GM12874 (cell line): ENCODE results near the gene MVB12B.

Experiments used
- TF ChIP-seq, protein P1 (sequence below): IDR thresholded peaks from 2 replicates; pipeline ENCODE4 v1.5.1; 2011; ENCODE audit warnings: low read depth, mild to moderate bottlenecking, control low read depth, low read length, moderate library complexity; ENCODE audit not compliant: insufficient read depth

Gene MVB12B

DNA sequence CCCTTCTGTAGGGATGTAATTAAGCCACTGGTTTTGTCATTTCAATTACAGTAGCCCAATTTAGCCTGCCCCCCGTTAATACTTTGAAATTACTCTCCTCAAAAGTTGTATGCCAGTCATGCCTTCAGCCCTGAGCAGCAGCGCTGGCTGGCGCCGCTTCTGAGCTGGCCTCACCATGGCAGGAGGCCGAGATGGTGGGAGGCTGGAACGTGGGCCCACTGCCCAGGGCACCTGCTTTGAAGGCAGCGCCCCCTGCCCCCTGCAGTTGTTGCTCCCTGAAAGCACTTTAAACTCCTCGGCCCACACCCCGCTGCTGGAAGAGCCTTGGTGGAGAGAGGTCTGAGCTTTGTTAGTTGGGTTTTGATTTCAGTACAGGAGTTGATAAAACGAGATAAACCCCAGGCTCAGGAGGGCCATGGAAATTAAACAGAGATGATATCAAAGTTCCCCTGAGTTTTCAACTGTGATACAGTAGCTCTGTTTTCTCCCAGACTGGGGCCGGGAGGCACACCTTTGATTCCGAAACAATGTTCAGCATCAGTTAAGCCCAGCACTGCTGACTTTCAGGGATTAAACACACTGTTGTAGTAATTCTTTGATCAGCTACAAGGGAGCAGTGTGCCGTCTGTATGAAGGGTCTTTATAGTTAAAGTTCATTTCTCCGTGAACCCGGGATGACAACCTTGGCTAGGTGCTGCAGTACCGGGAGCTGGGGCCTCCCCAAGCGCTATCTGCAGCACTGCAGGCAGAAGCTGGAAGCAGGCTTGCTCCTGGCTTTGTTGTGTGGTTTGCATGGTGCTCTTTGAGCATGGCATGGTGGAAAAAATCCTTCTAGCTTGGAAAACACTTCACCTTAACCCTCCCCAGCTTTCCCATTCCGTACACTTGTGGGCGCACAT is 9.5 kb downstream of the MVB12B start:
- TF ChIP-seq, protein P1, sequence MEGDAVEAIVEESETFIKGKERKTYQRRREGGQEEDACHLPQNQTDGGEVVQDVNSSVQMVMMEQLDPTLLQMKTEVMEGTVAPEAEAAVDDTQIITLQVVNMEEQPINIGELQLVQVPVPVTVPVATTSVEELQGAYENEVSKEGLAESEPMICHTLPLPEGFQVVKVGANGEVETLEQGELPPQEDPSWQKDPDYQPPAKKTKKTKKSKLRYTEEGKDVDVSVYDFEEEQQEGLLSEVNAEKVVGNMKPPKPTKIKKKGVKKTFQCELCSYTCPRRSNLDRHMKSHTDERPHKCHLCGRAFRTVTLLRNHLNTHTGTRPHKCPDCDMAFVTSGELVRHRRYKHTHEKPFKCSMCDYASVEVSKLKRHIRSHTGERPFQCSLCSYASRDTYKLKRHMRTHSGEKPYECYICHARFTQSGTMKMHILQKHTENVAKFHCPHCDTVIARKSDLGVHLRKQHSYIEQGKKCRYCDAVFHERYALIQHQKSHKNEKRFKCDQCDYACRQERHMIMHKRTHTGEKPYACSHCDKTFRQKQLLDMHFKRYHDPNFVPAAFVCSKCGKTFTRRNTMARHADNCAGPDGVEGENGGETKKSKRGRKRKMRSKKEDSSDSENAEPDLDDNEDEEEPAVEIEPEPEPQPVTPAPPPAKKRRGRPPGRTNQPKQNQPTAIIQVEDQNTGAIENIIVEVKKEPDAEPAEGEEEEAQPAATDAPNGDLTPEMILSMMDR = no peak

DNA sequence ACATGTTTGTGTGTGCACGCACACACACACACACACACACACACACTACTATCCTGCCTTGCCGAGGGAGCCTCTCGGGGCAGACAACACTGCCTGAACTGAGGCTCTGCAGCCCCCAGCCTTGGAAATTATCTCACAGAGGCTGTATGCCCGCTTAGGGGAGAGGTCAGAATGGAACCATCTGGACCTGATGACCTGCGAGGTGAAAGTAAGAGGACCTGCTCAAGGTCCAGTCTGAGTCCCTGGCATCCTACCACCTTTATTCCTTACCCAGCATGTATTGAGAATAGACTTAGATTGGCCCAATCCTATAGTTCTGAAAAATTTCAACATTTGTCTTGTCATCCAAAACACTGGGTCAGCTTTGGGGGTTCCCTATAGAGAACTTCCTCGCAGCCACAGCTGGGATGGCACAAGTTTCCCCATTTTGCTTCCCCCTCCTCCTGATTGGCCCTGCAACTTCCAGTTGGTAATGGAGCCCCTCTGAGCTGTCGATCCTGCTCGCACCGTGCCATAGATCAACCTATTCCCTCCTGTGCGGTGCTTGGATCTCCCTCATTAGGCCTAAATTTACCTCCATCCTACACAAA is 10.2 kb downstream of the MVB12B start:
- TF ChIP-seq, protein P1 = no peak

DNA sequence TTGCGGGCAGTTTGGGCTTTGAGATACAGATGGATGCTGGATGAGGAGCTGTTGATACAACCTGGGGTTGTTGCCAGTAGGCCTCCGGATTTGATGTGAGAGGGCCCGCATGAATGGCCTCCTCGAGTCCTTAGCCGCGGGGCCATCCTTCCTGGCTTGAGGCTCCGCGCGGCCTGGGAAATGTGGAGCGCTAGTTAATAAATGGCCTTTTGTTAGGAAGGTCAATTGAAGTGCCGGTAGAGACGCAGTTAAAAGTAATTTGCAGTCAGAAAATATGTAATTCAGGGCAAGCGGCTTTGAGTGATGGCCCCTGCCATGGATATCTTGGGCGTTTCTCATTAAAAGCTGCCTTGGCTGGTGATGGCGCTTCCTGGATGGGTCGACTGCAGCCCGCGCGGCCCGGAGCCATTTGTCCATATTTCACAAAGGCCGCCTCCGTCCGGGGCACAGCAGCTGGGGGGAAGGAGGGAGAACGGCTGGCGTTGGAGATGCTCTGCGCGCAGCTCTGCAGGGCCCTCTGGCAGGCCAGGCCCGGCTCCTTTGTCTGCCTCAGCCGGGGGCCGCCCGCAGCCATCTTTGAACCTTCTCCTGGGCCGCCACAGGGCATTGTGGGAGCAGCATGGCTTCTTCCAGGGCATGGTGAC is 11.2 kb downstream of the MVB12B start:
- TF ChIP-seq, protein P1 = no peak

DNA sequence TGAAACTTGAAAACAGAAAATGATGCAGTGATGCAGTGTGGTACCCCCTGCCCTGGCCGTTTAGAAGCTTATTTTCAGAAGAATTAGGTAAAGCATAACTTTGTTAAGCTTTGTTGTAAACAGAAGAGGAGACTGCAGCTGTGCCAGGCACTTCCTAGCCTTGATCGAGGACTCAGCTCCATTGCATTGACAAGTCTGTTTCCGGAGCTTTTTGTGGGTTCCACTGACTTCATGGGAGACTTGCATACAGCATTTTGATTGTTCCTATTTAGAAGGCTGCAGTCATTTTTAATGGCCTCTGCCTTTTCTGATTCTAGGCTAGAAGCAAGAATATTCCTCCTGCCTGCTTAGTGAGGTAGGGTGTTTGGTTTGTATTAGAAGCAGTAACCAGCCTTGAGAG is 12.3 kb downstream of the MVB12B start:
- TF ChIP-seq, protein P1 = no peak

DNA sequence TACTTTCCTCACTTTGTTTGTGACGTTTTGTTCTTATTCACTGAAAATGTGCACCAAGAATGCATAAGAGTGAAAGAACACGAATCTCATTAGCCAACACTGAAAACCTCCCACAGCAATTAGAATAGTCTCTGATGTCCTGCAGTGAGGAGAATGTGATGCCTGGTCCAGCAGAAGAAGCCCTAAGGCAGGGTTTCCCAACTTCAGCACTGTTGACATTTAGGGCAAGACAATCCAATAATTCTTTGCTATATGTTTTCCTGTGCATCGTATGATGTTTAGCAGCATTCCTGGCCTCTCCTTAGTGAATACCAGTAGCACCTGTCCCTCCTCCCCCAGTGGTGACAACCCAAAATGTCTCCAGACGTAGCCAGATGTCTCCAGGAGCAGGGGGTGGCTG is 14.8 kb downstream of the MVB12B start:
- TF ChIP-seq, protein P1 = no peak

DNA sequence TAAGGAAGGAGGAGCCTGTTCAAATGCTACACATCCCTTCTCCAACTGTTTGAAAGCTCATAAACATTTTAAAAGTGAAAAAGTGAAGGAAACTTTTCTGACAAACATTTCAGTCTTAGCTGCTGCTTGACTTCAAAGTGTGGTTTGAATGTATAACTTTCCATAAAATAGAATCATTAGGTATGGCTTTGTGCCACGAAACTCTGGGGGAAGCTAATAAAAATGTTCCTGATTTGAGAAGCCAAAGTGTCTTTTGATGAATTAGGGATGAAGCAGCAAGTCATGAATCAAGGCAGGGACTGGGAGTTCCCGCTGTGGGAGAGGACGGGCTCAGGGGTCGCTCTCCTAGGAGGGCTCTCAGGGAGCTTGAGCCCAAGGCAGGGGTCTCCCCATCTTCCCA is 15.3 kb downstream of the MVB12B start:
- TF ChIP-seq, protein P1 = no peak

DNA sequence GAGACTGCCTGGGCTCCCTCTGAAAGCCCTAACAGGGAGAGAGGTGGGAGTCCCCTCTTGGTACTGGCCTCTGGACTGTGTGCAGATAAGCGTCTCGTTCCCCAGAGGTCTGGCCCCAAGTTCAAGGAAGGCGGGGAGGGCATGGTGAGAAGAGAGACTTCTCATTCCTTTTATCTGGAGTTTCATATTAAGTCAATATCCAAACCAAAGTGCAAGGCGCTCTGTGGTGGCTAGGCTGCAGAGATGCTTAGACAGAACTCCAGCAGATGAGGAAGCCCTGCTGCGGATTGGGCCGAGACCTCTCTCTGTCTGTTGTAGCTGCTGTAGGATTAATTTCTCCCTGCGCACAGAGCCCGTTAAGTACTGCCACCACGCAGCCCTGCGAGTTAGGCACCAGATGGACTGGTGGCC is 16.0 kb downstream of the MVB12B start:
- TF ChIP-seq, protein P1 = no peak
